HepG2 (cell line): ENCODE measurements around the gene MAPK1. TPM values are rescaled to one million over a fixed set of nuclear protein-coding genes. Genes with fewer than 3 reads are reported as not detected.

ENCODE experiments used
- ATAC-seq: fragments of 200-7000 bp; cut with Tn5 transposase; 3 replicates; pipeline ENCODE4 v1.9.1; 2020; ENCODE audit warnings: mild to moderate bottlenecking, moderate library complexity
- BruUV-seq: library from RNA; stranded (reverse); fragments of 400-500 nt; replicated peaks from 2 replicates; lab custom pipeline; 2021; lab: Mats Ljungman, UMichigan
- CTCF ChIA-PET: fragments of 300-600 bp; formaldehyde crosslinking; extraction: SDS; loops from one replicate; lab custom pipeline; 2021; ENCODE audit warnings: low total read pairs, inconsistent platforms, low intra/inter-chr PET ratio; lab: Yijun Ruan, JAX
- POLR2A ChIA-PET: fragments of 350-600 bp; sonication (Branson Sonifier 250); formaldehyde crosslinking; loops from one replicate; lab custom pipeline; 2020; ENCODE audit warnings: antibody characterized with exemption, inconsistent platforms; lab: Yijun Ruan, JAX
- DNase-seq: peaks from one replicate; pipeline ENCODE4 v3.0.0-alpha.2; 2015; ENCODE audit warnings: low spot score
- FAIRE-seq: peaks from 3 replicates; lab custom pipeline; 2011; peaks lifted over from hg19 to GRCh38; lab: Jason Lieb, UNC
- H2AFZ ChIP-seq: one replicate; pipeline ENCODE4 v1.6.1; 2011; ENCODE audit warnings: low read length, inconsistent platforms
- H3K27ac ChIP-seq: fragments of 300-600 bp; 3 replicates; pipeline ENCODE4 v1.8.0; 2011; ENCODE audit warnings: mixed run types, mild to moderate bottlenecking, mixed read lengths, low read length, inconsistent platforms; ENCODE audit not compliant: insufficient read depth; ENCODE audit errors: extremely low read length
- H3K27me3 ChIP-seq, 2 experiments: fragments of 200-600 bp in 1 of 2; 2 replicates in 1 of 2; 3 replicates in 1 of 2; pipeline versions ENCODE4 v1.6.0 to v1.8.0; 2011; ENCODE audit warnings: low read length in 2 of 2, mild to moderate bottlenecking in 2 of 2, moderate library complexity in 2 of 2, inconsistent platforms in 1 of 2; ENCODE audit not compliant: insufficient read depth in 2 of 2, control insufficient read depth in 1 of 2
- H3K36me3 ChIP-seq, 2 experiments: fragments of 200-600 bp in 1 of 2; replicated peaks in 1 of 2; 2 replicates in 1 of 2; 3 replicates in 1 of 2; pipeline versions ENCODE4 v1.5.1 to v1.8.0; 2011; ENCODE audit warnings: low read length in 2 of 2, inconsistent platforms in 1 of 2; ENCODE audit not compliant: insufficient read depth in 2 of 2, control insufficient read depth in 1 of 2
- H3K4me1 ChIP-seq: 2 replicates; pipeline ENCODE4 v1.5.1; 2012; ENCODE audit warnings: low read length, inconsistent platforms; ENCODE audit not compliant: insufficient read depth
- H3K4me2 ChIP-seq: 2 replicates; pipeline ENCODE4 v1.6.0; 2011; ENCODE audit warnings: low read depth, low read length, inconsistent platforms
- H3K4me3 ChIP-seq, 3 experiments: fragments of 200-600 bp in 1 of 3; sonication (generic), shearing (Covaris generic) in 1 of 3; replicated peaks in 1 of 3; 2 replicates each; pipeline ENCODE4 v1.5.1; 2011 to 2016; ENCODE audit warnings: low read length in 3 of 3, inconsistent platforms in 2 of 3, low read depth in 2 of 3, mild to moderate bottlenecking in 2 of 3, control low read depth in 1 of 3, mixed read lengths in 1 of 3; ENCODE audit not compliant: insufficient read depth in 1 of 3
- H3K79me2 ChIP-seq: one replicate; pipeline ENCODE4 v1.6.1; 2011; ENCODE audit warnings: low read length, inconsistent platforms; ENCODE audit not compliant: insufficient read depth
- H3K9ac ChIP-seq: 2 replicates; pipeline ENCODE4 v1.6.0; 2011; ENCODE audit warnings: mild to moderate bottlenecking, low read depth, low read length, inconsistent platforms; ENCODE audit not compliant: insufficient read depth
- H3K9me3 ChIP-seq: 2 replicates; pipeline ENCODE4 v1.5.1; 2012; ENCODE audit warnings: mild to moderate bottlenecking, low read length
- H4K20me1 ChIP-seq: 2 replicates; pipeline ENCODE4 v1.6.0; 2011; ENCODE audit warnings: inconsistent platforms, mild to moderate bottlenecking, low read length, moderate library complexity; ENCODE audit not compliant: insufficient read depth
- AGO2 ChIP-seq: fragments of 200-400 bp; formaldehyde crosslinking; optimal IDR thresholded peaks from 2 replicates; pipeline ENCODE3; 2017; ENCODE audit warnings: mild to moderate bottlenecking, low read depth, low read length, moderate library complexity
- BATF2 ChIP-seq: sonication (generic); formaldehyde crosslinking; IDR thresholded peaks from 2 replicates; pipeline ENCODE4 v1.8.0; 2022; ENCODE audit warnings: mild to moderate bottlenecking, missing genetic modification reagents, moderate library complexity
- KDM2A ChIP-seq: sonication (generic); formaldehyde crosslinking; IDR thresholded peaks from 2 replicates; pipeline ENCODE4 v1.4.0; 2020; ENCODE audit warnings: low read depth, missing genetic modification reagents, borderline replicate concordance
- NCOR1 ChIP-seq: fragments of 200-600 bp; sonication (generic); IDR thresholded peaks from 2 replicates; pipeline ENCODE4 v1.7.0; 2017; ENCODE audit warnings: antibody characterized with exemption, low read length, borderline replicate concordance
- POLR2G ChIP-seq: fragments of 200-400 bp; formaldehyde crosslinking; IDR thresholded peaks from 2 replicates; pipeline ENCODE4 v1.6.1; 2018; ENCODE audit warnings: mild to moderate bottlenecking, low read depth, low read length, moderate library complexity
- REST ChIP-seq, 2 experiments: IDR thresholded peaks; 2 replicates each; pipeline ENCODE4 v1.6.1; 2011 to 2012; ENCODE audit warnings: low read length in 2 of 2, borderline replicate concordance in 1 of 2, low read depth in 1 of 2, mild to moderate bottlenecking in 1 of 2, moderate library complexity in 1 of 2
- SP4 ChIP-seq: sonication (generic); formaldehyde crosslinking; IDR thresholded peaks from 2 replicates; pipeline ENCODE4 v1.8.1; 2023; ENCODE audit warnings: mild to moderate bottlenecking, missing genetic modification reagents
- ZFP36 ChIP-seq: fragments of 150-350 bp; IDR thresholded peaks from 2 replicates; pipeline ENCODE4 v1.6.1; 2018; ENCODE audit warnings: borderline replicate concordance, low read length, low read depth; ENCODE audit not compliant: partially characterized antibody
- WGBS: methylation state at CpG from one replicate; pipeline ENCODE4 v1.1.6; 2017; ENCODE audit warnings: low lambda C conversion rate; 5-methylcytosine and 5-hydroxymethylcytosine counted together
- in situ Hi-C: cut with HindIII; loops from 2 replicates; pipeline ENCODE4 v1.10.0; 2017; ENCODE audit warnings: low pct_unique_long_range_greater_than_20kb; ENCODE audit not compliant: extremely low pct_ligation_motif_present
- intact Hi-C: fragments of 100-400 bp; cut with micrococcal nuclease; formaldehyde crosslinking; loops from one replicate; pipeline ENCODE4 v1.10.0; 2022; ENCODE audit not compliant: unreplicated experiment
- polyA plus RNA-seq, 8 experiments: library from polyadenylated mRNA; depleted of rRNA in 3 of 8; stranded (reverse) in 7 of 8; unstranded in 1 of 8; fragments of >200 nt; fragmentation: Illumina TruSeq in 4 of 8; extraction: Trizol in 4 of 8; gene quantifications; 2 replicates each; pipeline versions ENCODE4 v1.2.1 to v1.2.3, GENCODE V29; 2011 to 2016; ENCODE audit warnings: low read depth in 4 of 8, missing spikeins in 1 of 8, mixed read lengths in 1 of 8; ENCODE audit not compliant: insufficient read depth in 1 of 8
- total RNA-seq, 5 experiments: library from RNA; depleted of rRNA; stranded (reverse); fragments of >200 nt; fragmentation: Illumina TruSeq; extraction: Trizol; gene quantifications; 2 replicates each; pipeline ENCODE4 v1.2.3, GENCODE V29; 2016; ENCODE audit warnings: low read depth in 1 of 5

The MAPK1 gene
- total and polyA plus RNA-seq, 2 of the 13 experiments (the other 11 are each of a cell fraction or from before 2014, with no cell fraction given) = 107 to 114 TPM

DNA sequence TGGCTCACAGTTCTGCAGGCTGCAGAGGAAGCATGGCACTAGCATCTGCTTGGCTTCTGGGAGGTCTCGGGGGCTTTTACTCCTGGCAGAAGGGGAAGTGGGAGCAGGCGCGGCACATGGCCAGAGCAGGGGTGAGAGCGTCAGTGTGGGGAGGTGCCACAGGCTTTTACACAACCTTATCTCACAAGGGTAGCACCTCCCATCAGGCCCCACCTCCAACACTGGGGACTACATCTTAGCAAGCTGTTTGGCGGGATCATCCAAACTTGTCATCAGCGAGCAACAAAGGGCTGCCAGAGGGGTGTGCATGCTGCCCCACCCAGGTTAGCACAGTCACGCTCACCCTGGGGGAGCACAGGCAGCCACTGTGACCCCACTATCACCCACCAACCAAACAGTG lies 112.9 kb downstream of the MAPK1 start (continued):
- TF ChIP-seq NCOR1 (no peak), REST (IDR thresholded peaks at IDR 0.05; ENCODE audit: borderline replicate concordance in 1 of 2, low read depth in 1 of 2, low read length in 2 of 2) (no peak), SP4 (CRISPR knock-in tag) (no peak)

- TF ChIP-seq POLR2G = peak; percentile 53
- no peak for TF ChIP-seq BATF2 (CRISPR knock-in tag)
- peak; percentile 26; the same call in 1 of the 2 replicates for TF ChIP-seq KDM2A (CRISPR knock-in tag)
- TF ChIP-seq ZFP36 = no peak
- TF ChIP-seq AGO2 = peak; percentile 57
- ATAC-seq = peak; percentile 49
- H3K4me3 ChIP-seq = no peak overlapping the region
- H3K36me3 ChIP-seq = 0 out of 5 replicates have a peak, but pooled peaks cover under 1 to 1% of the 10 kb centered on the region in 2 experiments
- H3K27me3 ChIP-seq = peaks cover 0 to under 1% of the 10 kb centered on the region in 2 experiments; a peak in 1 of 5 replicates
- H3K9ac ChIP-seq = no peak overlapping the region
- no peaks in the 10 kb centered on the region; the same call in 1 of the 2 replicates for H4K20me1 ChIP-seq
- POLR2A ChIA-PET = no interaction called here
- no peak overlapping the region for H3K27ac ChIP-seq
- H2AFZ ChIP-seq = no peak overlapping the region
- intact Hi-C loops = no loop called here
- CTCF ChIA-PET = no interaction called here
- WGBS = 60% methylated on average over 11 of the region's 14 CpGs
- DNase-seq = peak; percentile 13
- no peak overlapping the region for H3K4me2 ChIP-seq
- peaks cover 21% of the 10 kb centered on the region for H3K4me1 ChIP-seq
- no peak for FAIRE-seq
- no peaks in the 10 kb centered on the region for H3K9me3 ChIP-seq
- no peaks in the 10 kb centered on the region for H3K79me2 ChIP-seq
- in situ Hi-C loops = no loop called here
- BruUV-seq = no TSS peak
Measured at GRCh38 chr22:21753374-21754111, 113.9 kb downstream of the MAPK1 start.
